Astrocyte (in vitro differentiated cells and primary cell): Measurements from ENCODE around the gene CORIN.

Experiments used
- CTCF ChIP-seq: IDR thresholded peaks from 2 replicates; pipeline ENCODE4 v1.5.1; 2011; ENCODE audit warnings: low read depth, mild to moderate bottlenecking, inconsistent platforms, low read length, moderate library complexity; ENCODE audit not compliant: insufficient read depth
- EZH2 ChIP-seq: IDR thresholded peaks from 2 replicates; pipeline ENCODE4 v1.6.1; 2012; ENCODE audit warnings: mild to moderate bottlenecking, low read length, inconsistent platforms; ENCODE audit not compliant: insufficient read depth

GRCh38 chr4:47662975-47663374 lies 174.9 kb downstream of the CORIN start:
- TF ChIP-seq CTCF: no peak
- TF ChIP-seq EZH2: no peak
